GM12872 (cell line): ENCODE measurements around the gene SYTL5.

Experiments used
- CTCF ChIP-seq: IDR thresholded peaks from 3 replicates; pipeline ENCODE4 v1.5.1; 2011; ENCODE audit warnings: low read depth, mild to moderate bottlenecking, low read length, moderate library complexity; ENCODE audit not compliant: insufficient read depth

SYTL5 gene

GRCh38 chrX:38028300-38028699, 21.9 kb downstream of the SYTL5 start:
- no peak for TF ChIP-seq CTCF

- TF ChIP-seq CTCF: no peak
Observed at GRCh38 chrX:38036466-38036865, 30.1 kb downstream of the SYTL5 start.

GRCh38 chrX:38038501-38038900, 32.1 kb downstream of the SYTL5 start:
- no peak for TF ChIP-seq CTCF

GRCh38 chrX:38041237-38041636, 34.9 kb downstream of the SYTL5 start:
- no peak for TF ChIP-seq CTCF

- no peak for TF ChIP-seq CTCF
Observed at GRCh38 chrX:38044701-38045100, 38.3 kb downstream of the SYTL5 start.

- TF ChIP-seq CTCF: no peak
Observed at GRCh38 chrX:38045538-38046096, 39.3 kb downstream of the SYTL5 start.

GRCh38 chrX:38048886-38049285, 42.5 kb downstream of the SYTL5 start:
- TF ChIP-seq CTCF: no peak

GRCh38 chrX:38050806-38051205, 44.5 kb downstream of the SYTL5 start:
- TF ChIP-seq CTCF: no peak
